Keratinocyte (primary cell): ENCODE results near the gene DNM2. TPM values are rescaled to one million over a fixed set of nuclear protein-coding genes. Genes with fewer than 3 reads are reported as not detected.
A peak's percentile ranks its signal among the peaks of the same experiment; 100 is the strongest.

Source experiments
- DNase-seq: peaks from one replicate; pipeline ENCODE4 v3.0.0-alpha.2; 2011; ENCODE audit warnings: low read depth, missing footprints, low spot score
- FAIRE-seq: peaks from 2 replicates; lab custom pipeline; 2011; peaks lifted over from hg19 to GRCh38; lab: Jason Lieb, UNC
- H2AFZ ChIP-seq: 2 replicates; pipeline ENCODE4 v1.6.0; 2012; ENCODE audit warnings: low read length, control low read depth, inconsistent platforms; ENCODE audit not compliant: control insufficient read depth
- H3K27ac ChIP-seq: 2 replicates; pipeline ENCODE4 v1.5.1; 2011; ENCODE audit warnings: low read length; ENCODE audit not compliant: control insufficient read depth, insufficient read depth
- H3K27me3 ChIP-seq: 3 replicates; pipeline ENCODE4 v1.6.0; 2011; ENCODE audit warnings: low read length; ENCODE audit not compliant: control insufficient read depth, insufficient read depth; ENCODE audit errors: extremely low read depth
- H3K36me3 ChIP-seq, 2 experiments: 2 replicates in 1 of 2; 3 replicates in 1 of 2; pipeline ENCODE4 v1.5.1; 2011; ENCODE audit warnings: low read length in 2 of 2, mild to moderate bottlenecking in 1 of 2; ENCODE audit not compliant: control insufficient read depth in 2 of 2, insufficient read depth in 2 of 2; ENCODE audit errors: extremely low read depth in 1 of 2
- H3K4me1 ChIP-seq: 3 replicates; pipeline ENCODE4 v1.5.1; 2011; ENCODE audit warnings: low read length; ENCODE audit not compliant: control insufficient read depth, insufficient read depth; ENCODE audit errors: extremely low read depth
- H3K4me2 ChIP-seq: 3 replicates; pipeline ENCODE4 v1.6.0; 2011; ENCODE audit warnings: low read depth, low read length; ENCODE audit not compliant: control insufficient read depth, insufficient read depth; ENCODE audit errors: extremely low read depth
- H3K4me3 ChIP-seq, 3 experiments: fragments of 200-600 bp in 1 of 3; sonication (generic) in 1 of 3; 2 replicates in 2 of 3; 3 replicates in 1 of 3; pipeline ENCODE4 v1.5.1; 2011 to 2016; ENCODE audit warnings: low read length in 3 of 3, mild to moderate bottlenecking in 3 of 3, control low read depth in 2 of 3, inconsistent platforms in 1 of 3, low read depth in 1 of 3, mixed read lengths in 1 of 3, mixed run types in 1 of 3, moderate library complexity in 1 of 3; ENCODE audit not compliant: control insufficient read depth in 2 of 3, insufficient read depth in 2 of 3; ENCODE audit errors: extremely low read depth in 1 of 3
- H3K79me2 ChIP-seq: 2 replicates; pipeline ENCODE4 v1.6.0; 2012; ENCODE audit warnings: low read length; ENCODE audit not compliant: control insufficient read depth, insufficient read depth
- H3K9ac ChIP-seq: 3 replicates; pipeline ENCODE4 v1.6.0; 2011; ENCODE audit warnings: low read length; ENCODE audit not compliant: control insufficient read depth, insufficient read depth; ENCODE audit errors: extremely low read depth
- H3K9me1 ChIP-seq: 3 replicates; pipeline ENCODE4 v1.6.0; 2011; ENCODE audit warnings: low read length; ENCODE audit not compliant: control insufficient read depth, insufficient read depth; ENCODE audit errors: extremely low read depth
- H3K9me3 ChIP-seq: 2 replicates; pipeline ENCODE4 v1.5.1; 2012; ENCODE audit warnings: low read depth, low read length; ENCODE audit not compliant: control insufficient read depth
- H4K20me1 ChIP-seq: 3 replicates; pipeline ENCODE4 v1.6.0; 2011; ENCODE audit warnings: low read length; ENCODE audit not compliant: control insufficient read depth, insufficient read depth; ENCODE audit errors: extremely low read depth
- CTCF ChIP-seq, 3 experiments: IDR thresholded peaks in 1 of 3; conservative IDR thresholded peaks in 1 of 3; optimal IDR thresholded peaks in 1 of 3; 2 replicates in 2 of 3; 3 replicates in 1 of 3; pipeline versions ENCODE3 to v1.5.1; 2011; ENCODE audit warnings: low read length in 3 of 3, mild to moderate bottlenecking in 3 of 3, moderate library complexity in 2 of 3, control low read depth in 1 of 3, inconsistent platforms in 1 of 3; ENCODE audit not compliant: insufficient read depth in 2 of 3; ENCODE audit errors: extremely low read depth in 1 of 3
- EZH2 ChIP-seq: IDR thresholded peaks from one replicate; pipeline ENCODE4 v1.6.1; 2012; ENCODE audit warnings: inconsistent platforms, mild to moderate bottlenecking, low read length, moderate library complexity
- dilution Hi-C: fragments of 300-500 bp; cut with MboI; formaldehyde crosslinking; loops from one replicate; pipeline ENCODE4 v1.7.0; 2020; ENCODE audit warnings: low sequenced_read_pairs; ENCODE audit not compliant: extremely low pct_ligation_motif_present
- polyA plus RNA-seq, 5 experiments: library from polyadenylated mRNA; depleted of rRNA in 3 of 5; stranded (reverse) in 3 of 5; stranded (forward) in 1 of 5; unstranded in 1 of 5; fragments of >200 nt; gene quantifications; 1 replicate in 1 of 5; 2 replicates in 3 of 5; 3 replicates in 1 of 5; pipeline versions ENCODE4 v1.2.1 to v1.2.3, GENCODE V29; 2011 to 2012; ENCODE audit warnings: missing spikeins in 2 of 5, low read depth in 1 of 5, low replicate concordance in 1 of 5

The DNM2 gene
- polyA plus RNA-seq, 1 donor (not counting 4 experiments of a cell fraction or from before 2014, with no cell fraction given) = 60.1 TPM

GRCh38 chr19:10718205-10719196 is 622 bp downstream of the DNM2 start:
- H3K79me2 ChIP-seq = peaks cover 56% of the 10 kb centered on the region
- DNase-seq (no peak), FAIRE-seq (no peak)
- H2AFZ ChIP-seq = peak overlapping the region; percentile 82
- TF ChIP-seq EZH2 (no peak), CTCF (optimal IDR thresholded peaks at IDR 0.05 in 1 of 3, IDR thresholded peaks at IDR 0.05 in 1 of 3, conservative IDR thresholded peaks at IDR 0.05 in 1 of 3; ENCODE audit: extremely low read depth in 1 of 3, insufficient read depth in 2 of 3, low read length in 3 of 3) (no peak)
- H3K4me3 ChIP-seq = peak overlapping the region; percentile 82 to 92 (median 89)
- peak overlapping the region; percentile 93 for H3K4me2 ChIP-seq
- peak overlapping the region; percentile 66 for H3K27ac ChIP-seq
- H4K20me1 ChIP-seq = peaks cover 31% of the 10 kb centered on the region
- H3K9me1 ChIP-seq = peaks cover 10% of the 10 kb centered on the region
- peaks cover 3 to 4% of the 10 kb centered on the region in 2 experiments for H3K36me3 ChIP-seq
- dilution Hi-C loops = no loop called here
- no peaks in the 10 kb centered on the region for H3K27me3 ChIP-seq
- H3K9me3 ChIP-seq = no peaks in the 10 kb centered on the region
- peak overlapping the region; percentile 86 for H3K9ac ChIP-seq
- peaks cover 12% of the 10 kb centered on the region for H3K4me1 ChIP-seq

GRCh38 chr19:10719466-10719961 is 1.6 kb downstream of the DNM2 start:
- peaks cover 12% of the 10 kb centered on the region for H3K4me1 ChIP-seq
- peaks cover 31% of the 10 kb centered on the region for H4K20me1 ChIP-seq
- peak overlapping the region; percentile 82 to 92 (median 89) for H3K4me3 ChIP-seq
- no peak for TF ChIP-seq CTCF (optimal IDR thresholded peaks at IDR 0.05 in 1 of 3, IDR thresholded peaks at IDR 0.05 in 1 of 3, conservative IDR thresholded peaks at IDR 0.05 in 1 of 3; ENCODE audit: extremely low read depth in 1 of 3, insufficient read depth in 2 of 3, low read length in 3 of 3)
- no peak for TF ChIP-seq EZH2
- no peak for DNase-seq
- H3K9me3 ChIP-seq = no peaks in the 10 kb centered on the region
- dilution Hi-C loops = no loop called here
- peaks cover 64% of the 10 kb centered on the region for H3K79me2 ChIP-seq
- no peak overlapping the region for H2AFZ ChIP-seq
- no peaks in the 10 kb centered on the region for H3K27me3 ChIP-seq
- no peak overlapping the region for H3K27ac ChIP-seq
- peak overlapping the region; percentile 93 for H3K4me2 ChIP-seq
- peak overlapping the region; percentile 86 for H3K9ac ChIP-seq
- no peak for FAIRE-seq
- peaks cover 4 to 6% of the 10 kb centered on the region in 2 experiments for H3K36me3 ChIP-seq
- peaks cover 10% of the 10 kb centered on the region for H3K9me1 ChIP-seq
